HCT116 (cell line): ENCODE data around the gene SEC23IP. TPM values are rescaled to one million over a fixed set of nuclear protein-coding genes. Genes with fewer than 3 reads are reported as not detected.

Experiments used
- ATAC-seq: fragments of 200-7000 bp; cut with Tn5 transposase; 2 replicates; pipeline ENCODE4 v1.9.1; 2020; ENCODE audit warnings: mild to moderate bottlenecking, moderate library complexity
- BruUV-seq: library from RNA; stranded (reverse); fragments of 400-500 nt; replicated peaks from 2 replicates; lab custom pipeline; 2021; lab: Mats Ljungman, UMichigan
- CTCF ChIA-PET: fragments of 300-600 bp; sonication (Branson Sonifier 250); formaldehyde crosslinking; loops from one replicate; lab custom pipeline; 2021; ENCODE audit warnings: antibody characterized with exemption; lab: Charles Lee
- POLR2A ChIA-PET: fragments of 300-600, 350-600 bp; sonication (Branson Sonifier 250); formaldehyde crosslinking; loops from one replicate; lab custom pipeline; 2021; ENCODE audit warnings: antibody characterized with exemption; lab: Charles Lee
- RAD21 ChIA-PET, 2 experiments: fragments of 300-600 bp; sonication (Branson Sonifier 250); formaldehyde crosslinking; loops; one replicate each; lab custom pipeline; 2023; ENCODE audit warnings: low total read pairs in 2 of 2; ENCODE audit not compliant: uncharacterized antibody in 2 of 2, unreplicated experiment in 2 of 2, low non-redundant PET in 1 of 2; lab: Charles Lee
- DNase-seq: peaks from one replicate; pipeline ENCODE4 v3.0.0-alpha.2; 2010; ENCODE audit warnings: low read depth, low spot score
- H2AFZ ChIP-seq: fragments of 200-600 bp; shearing (Covaris generic), sonication (generic); 2 replicates; pipeline ENCODE4 v1.6.1; 2017; ENCODE audit warnings: low read depth, mixed run types, mixed read lengths, antibody characterized with exemption, low read length; ENCODE audit not compliant: poor library complexity, severe bottlenecking
- H3K27ac ChIP-seq: 2 replicates; pipeline ENCODE4 v1.5.1; 2012; ENCODE audit warnings: low read depth, low read length
- H3K27me3 ChIP-seq: fragments of 200-600 bp; sonication (generic); 2 replicates; pipeline ENCODE4 v1.6.1; 2016; ENCODE audit warnings: mixed run types, low read length, mixed read lengths; ENCODE audit not compliant: insufficient read depth
- H3K36me3 ChIP-seq, 2 experiments: fragments of 200-500 bp in 1 of 2; fragments of 200-600 bp in 1 of 2; sonication (Bioruptor generic) in 1 of 2; sonication (generic) in 1 of 2; 2 replicates each; pipeline versions ENCODE4 v1.5.1 to v1.6.1; 2014 to 2016; ENCODE audit warnings: low read length in 2 of 2, inconsistent platforms in 1 of 2, mixed read lengths in 1 of 2, mixed run types in 1 of 2; ENCODE audit not compliant: insufficient read depth in 2 of 2, control insufficient read depth in 1 of 2
- H3K4me1 ChIP-seq, 2 experiments: fragments of 200-600 bp in 1 of 2; sonication (generic) in 1 of 2; 2 replicates each; pipeline versions ENCODE4 v1.5.1 to v1.6.1; 2012 to 2017; ENCODE audit warnings: low read length in 2 of 2, inconsistent platforms in 1 of 2, mild to moderate bottlenecking in 1 of 2, mixed read lengths in 1 of 2, mixed run types in 1 of 2, moderate library complexity in 1 of 2; ENCODE audit not compliant: insufficient read depth in 2 of 2, control insufficient read depth in 1 of 2
- H3K4me2 ChIP-seq: fragments of 200-600 bp; sonication (generic); 2 replicates; pipeline ENCODE4 v1.6.1; 2017; ENCODE audit warnings: mixed run types, low read length, mixed read lengths
- H3K4me3 ChIP-seq, 2 experiments: fragments of 200-600 bp in 1 of 2; sonication (generic) in 1 of 2; replicated peaks in 1 of 2; 2 replicates each; pipeline ENCODE4 v1.5.1; 2011 to 2016; ENCODE audit warnings: low read length in 2 of 2, control low read depth in 1 of 2, low read depth in 1 of 2, mild to moderate bottlenecking in 1 of 2, mixed read lengths in 1 of 2, mixed run types in 1 of 2
- H3K79me2 ChIP-seq: fragments of 200-600 bp; sonication (generic); 2 replicates; pipeline ENCODE4 v1.6.1; 2017; ENCODE audit warnings: mild to moderate bottlenecking, mixed run types, low read length, moderate library complexity, mixed read lengths; ENCODE audit not compliant: insufficient read depth
- H3K9ac ChIP-seq: fragments of 200-600 bp; sonication (generic); 2 replicates; pipeline ENCODE4 v1.6.1; 2016; ENCODE audit warnings: low read length, mixed read lengths
- H3K9me2 ChIP-seq: fragments of 200-600 bp; sonication (generic), shearing (Covaris generic); 2 replicates; pipeline ENCODE4 v1.6.1; 2017; ENCODE audit warnings: mixed run types, mild to moderate bottlenecking, moderate library complexity; ENCODE audit not compliant: insufficient read depth
- H3K9me3 ChIP-seq, 2 experiments: fragments of 200-500 bp in 1 of 2; fragments of 200-600 bp in 1 of 2; sonication (Bioruptor generic) in 1 of 2; sonication (generic) in 1 of 2; 2 replicates each; pipeline ENCODE4 v1.6.1; 2014 to 2017; ENCODE audit warnings: low read length in 2 of 2, mixed read lengths in 2 of 2, inconsistent platforms in 1 of 2, low read depth in 1 of 2, mild to moderate bottlenecking in 1 of 2, mixed run types in 1 of 2, moderate library complexity in 1 of 2; ENCODE audit not compliant: control insufficient read depth in 1 of 2, insufficient read depth in 1 of 2
- H4K20me1 ChIP-seq: fragments of 200-600 bp; sonication (generic), shearing (Covaris generic); 2 replicates; pipeline ENCODE4 v1.6.1; 2017; ENCODE audit warnings: mixed run types, mild to moderate bottlenecking, moderate library complexity; ENCODE audit not compliant: insufficient read depth
- CEBPB ChIP-seq: IDR thresholded peaks from 2 replicates; pipeline ENCODE4 v1.6.1; 2012; ENCODE audit warnings: low read depth
- EGR1 ChIP-seq: IDR thresholded peaks from 2 replicates; pipeline ENCODE4 v1.6.1; 2012; ENCODE audit warnings: low read depth
- EZH2 ChIP-seq: fragments of 200-600 bp; sonication (generic); IDR thresholded peaks from 2 replicates; pipeline ENCODE4 v1.6.1; 2017; ENCODE audit warnings: antibody characterized with exemption, mixed run types
- EZH2phosphoT487 ChIP-seq: fragments of 200-600 bp; IDR thresholded peaks from 2 replicates; pipeline ENCODE4 v1.6.1; 2018; ENCODE audit warnings: antibody characterized with exemption, borderline replicate concordance
- JUND ChIP-seq: IDR thresholded peaks from 2 replicates; pipeline ENCODE4 v1.6.1; 2012
- MAX ChIP-seq: IDR thresholded peaks from 2 replicates; pipeline ENCODE4 v1.6.1; 2012
- POLR2A ChIP-seq: IDR thresholded peaks from 2 replicates; pipeline ENCODE4 v1.7.0; 2011; ENCODE audit warnings: borderline replicate concordance; ENCODE audit not compliant: insufficient read depth, insufficient read length; ENCODE audit errors: extremely low read depth
- RAD21 ChIP-seq: IDR thresholded peaks from 2 replicates; pipeline ENCODE4 v1.6.1; 2012; ENCODE audit warnings: low read depth, mild to moderate bottlenecking
- SIN3A ChIP-seq: IDR thresholded peaks from 2 replicates; pipeline ENCODE4 v1.6.1; 2012; ENCODE audit warnings: low read depth
- ZFX ChIP-seq: fragments of 450-650 bp; IDR thresholded peaks from 2 replicates; pipeline ENCODE4 v1.6.1; 2017
- ZNF274 ChIP-seq: fragments of 200-500 bp; sonication (Bioruptor generic); IDR thresholded peaks from 2 replicates; pipeline ENCODE4 v1.6.1; 2014; ENCODE audit warnings: mild to moderate bottlenecking, low read depth, low read length, inconsistent platforms
- intact Hi-C: fragments of 100-400 bp; cut with micrococcal nuclease; formaldehyde crosslinking; loops from 2 replicates; pipeline ENCODE4 v1.10.0; 2022
- total RNA-seq: library from RNA; stranded (reverse); gene quantifications from one replicate; pipeline ENCODE4 v1.2.1, GENCODE V29; 2021; ENCODE audit not compliant: unreplicated experiment
- TF ChIP-seq, protein P1 (sequence below), 3 experiments: fragments of 200-600 bp in 1 of 3; sonication (generic) in 1 of 3; IDR thresholded peaks in 2 of 3; conservative IDR thresholded peaks in 1 of 3; 2 replicates each; pipeline ENCODE4 v1.5.1; 2012 to 2017; ENCODE audit warnings: low read depth in 2 of 3, low read length in 2 of 3, antibody characterized with exemption in 1 of 3, borderline replicate concordance in 1 of 3, control low read depth in 1 of 3, mild to moderate bottlenecking in 1 of 3, mixed read lengths in 1 of 3, mixed run types in 1 of 3, moderate library complexity in 1 of 3; ENCODE audit not compliant: insufficient read depth in 1 of 3

Gene SEC23IP
- total RNA-seq, 1 experiment from 2014 or later = 122 TPM

GRCh38 chr10:119942973-119943372 is 50.4 kb downstream of the SEC23IP start:
- no peak for DNase-seq
- BruUV-seq = no TSS peak
- POLR2A ChIA-PET = no interaction called here
- H3K36me3 ChIP-seq = peaks cover 29 to 31% of the 10 kb centered on the region in 2 experiments
- RAD21 ChIA-PET = no interaction called here
- H3K4me3 ChIP-seq = no peak overlapping the region
- CTCF ChIA-PET = no interaction called here
- ATAC-seq = no peak
- no peak overlapping the region for H3K27ac ChIP-seq
- no peaks in the 10 kb centered on the region for H4K20me1 ChIP-seq
- no peak overlapping the region for H2AFZ ChIP-seq
- no peaks in the 10 kb centered on the region for H3K9me2 ChIP-seq
- TF ChIP-seq EZH2phosphoT487 = no peak
- TF ChIP-seq ZNF274 = no peak
- no peak for TF ChIP-seq RAD21
- no peak for TF ChIP-seq JUND
- TF ChIP-seq EGR1 = no peak
- TF ChIP-seq CEBPB = no peak
- TF ChIP-seq, protein P1, sequence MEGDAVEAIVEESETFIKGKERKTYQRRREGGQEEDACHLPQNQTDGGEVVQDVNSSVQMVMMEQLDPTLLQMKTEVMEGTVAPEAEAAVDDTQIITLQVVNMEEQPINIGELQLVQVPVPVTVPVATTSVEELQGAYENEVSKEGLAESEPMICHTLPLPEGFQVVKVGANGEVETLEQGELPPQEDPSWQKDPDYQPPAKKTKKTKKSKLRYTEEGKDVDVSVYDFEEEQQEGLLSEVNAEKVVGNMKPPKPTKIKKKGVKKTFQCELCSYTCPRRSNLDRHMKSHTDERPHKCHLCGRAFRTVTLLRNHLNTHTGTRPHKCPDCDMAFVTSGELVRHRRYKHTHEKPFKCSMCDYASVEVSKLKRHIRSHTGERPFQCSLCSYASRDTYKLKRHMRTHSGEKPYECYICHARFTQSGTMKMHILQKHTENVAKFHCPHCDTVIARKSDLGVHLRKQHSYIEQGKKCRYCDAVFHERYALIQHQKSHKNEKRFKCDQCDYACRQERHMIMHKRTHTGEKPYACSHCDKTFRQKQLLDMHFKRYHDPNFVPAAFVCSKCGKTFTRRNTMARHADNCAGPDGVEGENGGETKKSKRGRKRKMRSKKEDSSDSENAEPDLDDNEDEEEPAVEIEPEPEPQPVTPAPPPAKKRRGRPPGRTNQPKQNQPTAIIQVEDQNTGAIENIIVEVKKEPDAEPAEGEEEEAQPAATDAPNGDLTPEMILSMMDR (IDR thresholded peaks at IDR 0.05 in 2 of 3, conservative IDR thresholded peaks at IDR 0.05 in 1 of 3; ENCODE audit: borderline replicate concordance in 1 of 3, insufficient read depth in 1 of 3, low read depth in 2 of 3, low read length in 2 of 3) = no peak
- TF ChIP-seq POLR2A = no peak
- intact Hi-C loops = no loop called here
- H3K27me3 ChIP-seq = no peaks in the 10 kb centered on the region
- H3K4me1 ChIP-seq = no peaks in the 10 kb centered on the region
- H3K79me2 ChIP-seq = 0 out of 2 replicates have a peak, but pooled peaks cover 5% of the 10 kb centered on the region
- no peak overlapping the region for H3K9ac ChIP-seq
- H3K9me3 ChIP-seq = no peaks in the 10 kb centered on the region
- H3K4me2 ChIP-seq = no peak overlapping the region

DNA sequence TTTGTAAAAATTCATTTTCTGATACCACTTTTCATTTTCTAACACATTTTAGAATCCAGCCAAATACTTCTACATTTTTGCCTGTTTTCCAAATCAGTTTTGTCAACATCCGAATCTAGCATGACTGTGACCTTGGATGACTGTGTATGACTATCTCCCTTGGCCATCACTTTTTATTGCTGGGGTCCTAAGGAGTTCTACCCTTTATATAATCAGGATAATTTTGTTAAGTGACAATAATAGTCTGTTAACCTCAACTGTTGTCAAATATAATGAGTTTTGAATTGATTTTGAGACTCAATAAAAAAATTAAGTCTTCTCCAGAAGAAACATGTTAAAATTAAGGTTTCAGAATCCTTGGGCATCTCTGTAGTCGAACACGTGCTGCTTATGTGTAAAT is 53.3 kb downstream of the SEC23IP start:
- Histone ChIP-seq H3K9ac (no peak overlapping the region), H3K4me1 (no peaks in the 10 kb centered on the region), H3K9me2 (no peaks in the 10 kb centered on the region), H3K36me3 (peaks cover 21 to 28% of the 10 kb centered on the region in 2 experiments), H3K79me2 (no peaks in the 10 kb centered on the region), H3K4me3 (no peak overlapping the region), H2AFZ (no peak overlapping the region), H3K27me3 (no peaks in the 10 kb centered on the region), H3K27ac (no peak overlapping the region), H3K9me3 (no peaks in the 10 kb centered on the region), H4K20me1 (no peaks in the 10 kb centered on the region), H3K4me2 (no peak overlapping the region)
- BruUV-seq = TSS peak; percentile 9
- ChIA-PET POLR2A (no interaction called here), RAD21 (no interaction called here), CTCF (no interaction called here)
- TF ChIP-seq SIN3A (no peak), ZFX (no peak), POLR2A (no peak), EZH2 (no peak), MAX (no peak), CEBPB (no peak)
- no peak for ATAC-seq
- no peak for DNase-seq
- intact Hi-C loops = no loop called here
